ENCODE data around the gene ARMC5. TPM values are rescaled to one million over a fixed set of nuclear protein-coding genes. Genes with fewer than 3 reads are reported as not detected.

The ARMC5 gene
- total RNA-seq, 1 experiment from 2014 or later = 12.7 TPM

DNA sequence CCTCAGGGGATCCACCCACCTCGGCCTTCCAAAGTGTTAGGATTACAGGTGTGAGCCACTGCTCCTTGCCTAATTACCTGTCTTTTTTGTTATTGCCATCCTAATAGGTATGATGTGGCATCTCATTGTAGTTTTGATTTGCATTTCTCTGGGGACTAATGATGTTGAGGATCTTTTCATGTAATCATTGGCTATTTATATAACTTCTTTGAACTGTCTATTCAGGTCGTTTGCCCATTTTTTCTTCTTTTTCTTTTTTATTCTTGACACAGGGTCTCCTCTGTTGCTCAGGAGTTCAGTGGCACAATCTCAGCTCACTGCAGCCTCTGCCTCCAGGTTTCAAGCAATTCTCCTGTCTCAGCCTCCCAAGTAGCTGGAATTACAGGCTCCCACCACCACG is 11.3 kb downstream of the ARMC5 start:
- H3K36me3 ChIP-seq = peaks cover 43% of the 10 kb centered on the region
- H3K4me3 ChIP-seq = no peak overlapping the region
- H3K27me3 ChIP-seq = no peaks in the 10 kb centered on the region
- no peak for DNase-seq
- H3K9me3 ChIP-seq = no peaks in the 10 kb centered on the region

DNA sequence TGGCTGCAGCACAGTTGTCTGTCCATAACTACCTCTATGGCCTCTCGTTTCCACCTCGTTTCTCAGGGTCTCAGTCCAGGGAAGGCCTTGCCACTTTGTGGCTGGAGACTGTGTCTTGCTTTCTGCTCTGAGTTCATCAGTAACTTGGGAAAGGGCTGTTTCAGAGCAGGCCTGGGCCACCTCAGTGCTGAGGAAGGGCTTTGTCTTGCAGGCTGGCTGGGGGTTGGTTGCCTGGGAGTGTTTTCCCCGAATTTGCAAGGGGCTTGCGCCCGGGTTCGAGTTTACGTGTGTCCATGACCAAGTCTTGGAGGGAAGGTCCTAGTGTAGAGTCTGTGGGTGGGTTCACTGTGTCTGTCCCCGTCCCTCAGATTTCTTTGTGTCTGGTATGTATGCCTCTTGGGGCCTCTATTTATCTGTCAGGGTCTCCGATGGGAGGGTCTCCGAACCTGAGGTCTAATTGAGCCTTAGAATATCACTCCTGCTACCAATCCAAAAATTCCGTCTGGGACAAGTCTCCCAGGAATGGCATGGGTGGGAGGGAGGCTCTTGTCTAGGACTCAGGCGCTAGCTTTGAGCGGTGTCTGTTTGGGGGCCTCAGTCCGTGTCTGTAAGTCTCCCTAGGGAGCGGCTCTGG is 12.1 kb downstream of the ARMC5 start:
- Histone ChIP-seq H3K4me3 (peak overlapping the region; percentile 71), H3K27me3 (no peaks in the 10 kb centered on the region), H3K9me3 (no peaks in the 10 kb centered on the region), H3K36me3 (peaks cover 45% of the 10 kb centered on the region)
- no peak for DNase-seq

DNA sequence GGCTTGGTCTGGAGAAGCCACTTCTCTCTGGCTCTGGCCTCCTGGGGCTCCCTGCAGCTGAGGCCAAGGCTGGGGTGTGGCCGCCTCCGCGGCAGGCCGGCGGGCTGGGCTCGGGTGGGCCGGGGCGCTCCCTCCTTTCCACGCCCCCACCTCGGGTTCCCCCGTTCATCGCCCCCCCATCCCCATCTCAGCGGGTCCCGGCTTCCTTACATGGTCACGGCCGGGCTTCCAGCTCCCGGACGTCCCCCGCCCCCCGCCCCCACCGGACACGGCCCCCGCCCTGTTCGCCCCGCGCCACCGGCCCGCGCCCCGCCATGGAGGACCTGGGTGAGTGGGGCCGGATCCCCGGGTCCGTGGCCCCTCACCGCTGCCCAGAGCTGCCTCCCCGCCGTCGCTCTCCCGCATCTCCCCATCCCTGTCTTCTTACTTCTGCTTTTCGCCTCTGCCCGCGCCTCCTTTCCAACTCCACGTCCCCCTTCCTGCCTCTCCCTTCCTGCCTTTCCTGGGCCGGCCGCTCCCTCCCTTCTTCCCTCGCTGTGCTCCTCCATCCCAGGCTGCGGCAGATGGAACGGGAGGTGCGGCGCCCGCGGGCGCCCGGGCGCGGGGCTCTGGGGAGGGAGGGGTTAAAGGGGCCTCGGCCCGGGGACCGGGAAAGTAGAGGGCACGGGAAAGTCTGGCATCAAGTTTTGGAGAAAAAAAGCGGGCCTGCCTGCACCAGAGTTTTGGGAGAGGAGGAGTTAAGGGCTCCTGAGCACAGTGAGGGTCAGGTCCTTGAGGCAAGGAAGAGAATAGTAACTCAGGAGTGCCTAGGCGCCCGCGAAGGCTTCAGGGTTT is 12.8 kb downstream of the ARMC5 start, which contains the start of gene TGFB1I1:
TSS of gene TGFB1I1 (plus strand) at position 278 of the 834 bp plus-strand sequence. CDS start at position 315, 37 bp downstream.
- H3K36me3 ChIP-seq = peaks cover 46% of the 10 kb centered on the region
- peak within 1 kb of the TSS; percentile 71 for H3K4me3 ChIP-seq
- no peaks in the 10 kb centered on the region for H3K9me3 ChIP-seq
- no peaks in the 10 kb centered on the region for H3K27me3 ChIP-seq
- DNase-seq = peak; percentile 89

DNA sequence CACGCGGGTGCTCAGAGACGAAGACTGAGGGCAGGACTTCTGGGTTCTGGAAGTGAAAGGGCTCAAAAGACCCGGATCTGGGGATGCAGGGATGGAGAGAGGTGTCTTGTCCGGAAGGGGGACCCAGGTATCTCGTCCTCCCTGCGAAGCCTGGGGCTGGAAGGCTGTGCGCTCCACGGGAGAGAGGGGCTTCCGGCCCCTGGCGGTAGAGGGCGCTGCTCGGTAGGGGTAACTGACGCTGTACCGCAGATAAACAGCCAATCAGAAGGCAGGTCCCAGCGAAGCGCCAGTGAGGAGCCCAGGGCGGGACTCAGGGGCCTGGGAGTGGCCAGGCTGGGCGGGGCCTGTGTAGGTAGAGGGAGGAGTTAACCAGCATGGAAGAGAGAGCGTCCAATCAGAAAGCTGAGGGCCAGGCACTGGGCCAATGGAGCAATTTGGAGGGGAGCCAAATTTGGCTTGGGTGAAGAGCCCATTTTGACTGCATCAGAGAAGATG is 13.5 kb downstream of the ARMC5 start:
- H3K9me3 ChIP-seq = no peaks in the 10 kb centered on the region
- peak overlapping the region; percentile 71 for H3K4me3 ChIP-seq
- peaks cover 52% of the 10 kb centered on the region for H3K36me3 ChIP-seq
- peak; percentile 72 for DNase-seq
- no peaks in the 10 kb centered on the region for H3K27me3 ChIP-seq

DNA sequence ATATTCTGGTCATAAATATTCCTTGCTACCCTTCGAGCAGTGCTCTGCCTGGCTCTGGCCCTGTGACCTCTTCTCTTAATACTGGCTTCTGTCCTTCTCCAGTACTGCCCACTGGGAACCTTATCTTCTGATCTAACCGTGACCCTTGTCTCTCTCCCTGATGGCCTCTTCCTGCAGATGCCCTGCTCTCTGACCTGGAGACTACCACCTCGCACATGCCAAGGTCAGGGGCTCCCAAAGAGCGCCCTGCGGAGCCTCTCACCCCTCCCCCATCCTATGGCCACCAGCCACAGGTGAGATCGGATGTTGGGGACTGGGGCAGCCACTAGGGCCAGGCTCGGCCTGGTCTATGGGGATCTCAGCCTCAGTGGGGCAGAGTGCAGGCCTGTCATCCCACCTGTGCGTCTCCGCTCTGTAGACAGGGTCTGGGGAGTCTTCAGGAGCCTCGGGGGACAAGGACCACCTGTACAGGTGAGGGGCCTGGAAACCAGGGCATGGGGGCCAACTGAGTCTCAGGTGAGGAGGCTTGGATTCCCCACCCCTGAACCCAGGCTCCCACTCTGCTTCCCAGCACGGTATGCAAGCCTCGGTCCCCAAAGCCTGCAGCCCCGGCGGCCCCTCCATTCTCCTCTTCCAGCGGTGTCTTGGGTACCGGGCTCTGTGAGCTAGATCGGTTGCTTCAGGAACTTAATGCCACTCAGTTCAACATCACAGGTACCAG is 14.1 kb downstream of the ARMC5 start:
- H3K4me3 ChIP-seq = peak overlapping the region; percentile 71

DNA sequence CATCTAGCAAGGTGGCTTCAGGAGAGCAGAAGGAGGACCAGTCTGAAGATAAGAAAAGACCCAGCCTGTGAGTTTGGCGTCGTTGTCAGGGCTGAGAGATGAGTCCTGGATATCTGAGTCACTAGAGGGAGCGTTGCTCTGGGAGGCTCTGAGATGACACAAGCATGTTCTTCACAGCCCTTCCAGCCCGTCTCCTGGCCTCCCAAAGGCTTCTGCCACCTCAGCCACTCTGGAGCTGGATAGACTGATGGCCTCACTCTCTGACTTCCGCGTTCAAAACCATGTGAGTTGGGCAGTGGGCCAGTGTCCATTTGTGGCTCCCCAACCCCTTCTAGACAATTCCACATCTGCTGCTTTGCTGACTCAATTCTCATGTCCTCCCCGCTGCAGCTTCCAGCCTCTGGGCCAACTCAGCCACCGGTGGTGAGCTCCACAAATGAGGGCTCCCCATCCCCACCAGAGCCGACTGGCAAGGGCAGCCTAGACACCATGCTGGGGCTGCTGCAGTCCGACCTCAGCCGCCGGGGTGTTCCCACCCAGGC is 14.9 kb downstream of the ARMC5 start:
- H3K4me3 ChIP-seq = no peak overlapping the region
- peaks cover 56% of the 10 kb centered on the region for H3K36me3 ChIP-seq
- no peak for DNase-seq
- H3K9me3 ChIP-seq = no peaks in the 10 kb centered on the region
- H3K27me3 ChIP-seq = no peaks in the 10 kb centered on the region

More for the DNA sequence above, 14.1 kb downstream of the ARMC5 start:
- H3K36me3 ChIP-seq = peaks cover 56% of the 10 kb centered on the region
- no peak for DNase-seq
- no peaks in the 10 kb centered on the region for H3K9me3 ChIP-seq
- H3K27me3 ChIP-seq = no peaks in the 10 kb centered on the region

DNA sequence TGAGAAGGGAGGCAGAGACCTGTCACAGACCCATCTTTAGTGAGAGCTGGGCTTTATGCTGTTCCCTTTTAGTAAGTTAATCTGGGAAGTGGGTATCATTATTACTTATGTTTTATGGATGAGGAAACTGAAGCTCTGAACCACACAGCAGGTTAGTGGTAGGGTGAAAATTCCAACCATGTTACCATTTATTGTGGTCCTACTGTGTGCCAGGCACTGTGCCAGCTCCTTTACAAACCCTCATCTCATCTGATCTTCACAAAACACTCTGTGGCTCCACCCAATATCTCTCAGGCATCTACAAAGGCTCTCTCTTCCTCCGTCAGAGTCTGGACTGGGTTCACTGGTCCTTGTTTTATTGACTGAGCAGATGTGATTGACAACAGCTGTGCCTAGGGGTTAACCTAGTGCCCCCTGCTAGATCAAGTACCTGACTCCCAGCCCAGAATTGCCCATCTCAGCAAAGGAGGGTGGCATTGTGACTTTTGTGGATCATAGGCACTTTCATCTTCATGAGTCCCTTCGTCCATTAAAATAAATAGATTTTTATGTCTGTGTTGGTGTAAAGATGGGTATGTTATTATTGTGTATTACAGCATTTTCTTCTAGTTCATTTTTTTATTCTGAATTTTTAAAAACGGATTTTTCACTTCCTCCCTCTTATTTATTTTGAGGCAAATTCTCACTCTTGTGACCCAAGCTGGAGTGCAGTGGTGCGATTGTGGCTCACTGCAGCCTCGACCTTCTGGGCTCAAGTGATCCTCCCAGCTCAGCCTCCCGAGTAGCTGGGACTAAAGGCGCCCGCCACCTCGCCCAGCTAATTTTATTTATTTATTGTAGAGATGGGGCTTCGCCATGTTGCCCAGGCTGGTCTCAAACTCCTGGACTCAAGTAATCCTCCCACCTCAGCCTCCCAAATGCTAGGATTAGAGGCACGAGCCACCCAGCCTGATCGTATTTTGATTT is 15.8 kb downstream of the ARMC5 start:
- no peak for DNase-seq
- no peaks in the 10 kb centered on the region for H3K9me3 ChIP-seq
- H3K36me3 ChIP-seq = peaks cover 56% of the 10 kb centered on the region
- H3K27me3 ChIP-seq = no peaks in the 10 kb centered on the region
- H3K4me3 ChIP-seq = no peak overlapping the region

DNA sequence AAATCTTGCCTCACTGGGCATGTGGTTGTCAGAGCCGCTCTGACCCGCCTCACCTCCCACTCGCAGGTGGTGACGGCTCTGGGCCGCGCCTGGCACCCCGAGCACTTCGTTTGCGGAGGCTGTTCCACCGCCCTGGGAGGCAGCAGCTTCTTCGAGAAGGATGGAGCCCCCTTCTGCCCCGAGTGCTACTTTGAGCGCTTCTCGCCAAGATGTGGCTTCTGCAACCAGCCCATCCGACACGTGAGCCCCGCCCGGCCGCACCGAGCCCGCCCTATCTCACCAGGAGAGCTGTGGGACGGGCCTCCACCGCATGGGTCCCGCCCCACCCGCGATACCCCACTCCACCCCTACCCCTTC is 16.6 kb downstream of the ARMC5 start:
- peaks cover 56% of the 10 kb centered on the region for H3K36me3 ChIP-seq

DNA sequence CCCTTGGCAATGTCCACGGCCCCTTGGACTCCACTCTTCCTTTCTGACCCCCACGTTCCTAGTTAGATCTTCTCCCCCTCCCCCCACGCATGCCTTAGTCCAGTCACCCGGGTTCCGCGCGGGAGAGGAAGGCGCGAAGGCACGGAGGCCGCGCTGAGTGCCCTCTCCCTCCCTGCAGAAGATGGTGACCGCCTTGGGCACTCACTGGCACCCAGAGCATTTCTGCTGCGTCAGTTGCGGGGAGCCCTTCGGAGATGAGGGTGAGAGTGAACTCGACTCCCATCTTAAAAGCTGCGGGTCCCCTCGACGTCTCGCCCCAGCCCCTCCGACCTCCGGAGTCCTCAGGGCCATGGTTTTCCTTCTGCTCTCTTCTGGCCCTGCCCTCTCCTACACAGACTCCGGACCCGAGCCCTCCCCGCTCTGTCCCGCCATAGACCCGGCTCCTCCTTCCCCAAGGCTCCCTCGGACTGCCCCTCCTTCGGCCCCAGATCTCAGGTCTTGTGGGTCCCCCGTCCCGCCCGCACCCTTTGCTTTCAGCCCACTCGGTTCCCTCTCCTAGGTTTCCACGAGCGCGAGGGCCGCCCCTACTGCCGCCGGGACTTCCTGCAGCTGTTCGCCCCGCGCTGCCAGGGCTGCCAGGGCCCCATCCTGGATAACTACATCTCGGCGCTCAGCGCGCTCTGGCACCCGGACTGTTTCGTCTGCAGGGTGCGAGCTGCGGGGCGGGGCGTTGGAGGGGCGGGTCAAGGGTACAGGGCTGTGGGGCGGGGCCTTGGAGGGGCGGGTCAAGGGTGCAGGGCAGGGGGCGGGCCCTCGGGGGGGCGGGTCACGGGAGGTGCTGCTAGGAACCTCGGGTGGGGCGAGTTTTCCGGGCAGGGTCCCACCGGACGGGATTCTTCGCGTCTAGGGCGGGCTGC is 17.3 kb downstream of the ARMC5 start:
- Histone ChIP-seq H3K9me3 (no peaks in the 10 kb centered on the region), H3K27me3 (no peaks in the 10 kb centered on the region; the same call in 1 of the 2 replicates), H3K36me3 (peaks cover 56% of the 10 kb centered on the region), H3K4me3 (no peak overlapping the region)
- no peak for DNase-seq

More for the DNA sequence above, 16.6 kb downstream of the ARMC5 start:
- Histone ChIP-seq H3K9me3 (no peaks in the 10 kb centered on the region), H3K27me3 (no peaks in the 10 kb centered on the region), H3K4me3 (no peak overlapping the region)
- DNase-seq = no peak

DNA sequence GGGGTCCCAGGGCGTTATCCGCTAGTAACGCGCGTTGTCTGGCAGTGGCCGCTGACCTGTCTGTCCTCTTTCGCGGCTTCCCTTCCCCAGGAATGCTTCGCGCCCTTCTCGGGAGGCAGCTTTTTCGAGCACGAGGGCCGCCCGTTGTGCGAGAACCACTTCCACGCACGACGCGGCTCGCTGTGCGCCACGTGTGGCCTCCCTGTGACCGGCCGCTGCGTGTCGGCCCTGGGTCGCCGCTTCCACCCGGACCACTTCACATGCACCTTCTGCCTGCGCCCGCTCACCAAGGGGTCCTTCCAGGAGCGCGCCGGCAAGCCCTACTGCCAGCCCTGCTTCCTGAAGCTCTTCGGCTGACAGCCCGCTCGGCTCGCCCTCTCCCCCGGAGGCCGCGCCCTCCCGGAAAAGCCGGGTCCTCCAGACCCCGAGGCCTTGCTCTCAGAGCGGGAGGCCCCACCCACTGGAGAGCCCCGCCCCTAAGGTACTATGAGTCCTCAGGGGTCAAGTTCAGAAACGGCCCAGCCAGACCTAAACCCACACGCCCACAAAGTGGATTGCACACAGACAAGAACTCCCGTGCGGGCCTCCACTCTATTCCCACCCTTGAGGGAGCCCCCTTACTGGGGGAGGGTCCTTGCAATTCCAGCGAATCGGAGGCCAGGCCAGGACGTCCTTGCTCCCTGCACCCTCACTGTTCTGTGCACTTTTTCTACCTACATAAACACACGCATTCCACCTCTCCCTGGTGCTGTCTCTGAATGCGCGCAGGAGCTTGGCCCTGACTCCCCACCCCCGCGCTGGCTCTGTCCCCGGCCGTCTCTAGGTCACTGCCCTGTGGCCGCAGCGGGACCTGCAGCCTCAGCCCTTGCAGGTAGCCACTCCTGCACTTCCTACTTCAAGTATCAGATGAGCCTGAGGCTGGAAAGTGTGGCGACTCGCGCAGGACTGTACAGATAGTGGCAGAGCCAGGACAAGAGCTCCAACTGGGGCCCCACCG is 18.2 kb downstream of the ARMC5 start:
- no peaks in the 10 kb centered on the region for H3K9me3 ChIP-seq
- no peaks in the 10 kb centered on the region; the same call in 1 of the 2 replicates for H3K27me3 ChIP-seq
- DNase-seq = no peak
- peaks cover 52% of the 10 kb centered on the region for H3K36me3 ChIP-seq
- H3K4me3 ChIP-seq = no peak overlapping the region

DNA sequence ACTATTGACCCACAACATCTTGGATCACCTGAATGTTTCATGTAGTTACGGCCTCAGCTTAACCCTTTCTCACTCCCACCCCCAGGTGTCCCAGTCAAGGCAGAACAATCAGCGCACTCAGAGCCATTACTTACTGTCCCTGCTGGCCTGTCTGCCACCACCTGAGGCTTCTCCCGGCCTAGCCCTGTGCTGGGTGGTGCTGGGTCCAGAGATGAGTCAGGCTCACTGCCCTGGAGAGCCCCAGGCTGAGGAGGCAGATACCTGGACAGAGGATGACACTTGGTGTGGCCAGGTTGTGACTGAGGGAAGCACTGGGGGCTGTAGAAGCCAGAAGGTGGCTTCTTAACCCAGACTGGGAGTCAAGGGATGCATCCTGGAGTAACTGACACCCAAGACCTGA is 19.7 kb downstream of the ARMC5 start:
- H3K9me3 ChIP-seq = no peaks in the 10 kb centered on the region
- H3K27me3 ChIP-seq = no peaks in the 10 kb centered on the region; the same call in 1 of the 2 replicates
- H3K36me3 ChIP-seq = peaks cover 37% of the 10 kb centered on the region
- no peak for DNase-seq
- H3K4me3 ChIP-seq = no peak overlapping the region

DNA sequence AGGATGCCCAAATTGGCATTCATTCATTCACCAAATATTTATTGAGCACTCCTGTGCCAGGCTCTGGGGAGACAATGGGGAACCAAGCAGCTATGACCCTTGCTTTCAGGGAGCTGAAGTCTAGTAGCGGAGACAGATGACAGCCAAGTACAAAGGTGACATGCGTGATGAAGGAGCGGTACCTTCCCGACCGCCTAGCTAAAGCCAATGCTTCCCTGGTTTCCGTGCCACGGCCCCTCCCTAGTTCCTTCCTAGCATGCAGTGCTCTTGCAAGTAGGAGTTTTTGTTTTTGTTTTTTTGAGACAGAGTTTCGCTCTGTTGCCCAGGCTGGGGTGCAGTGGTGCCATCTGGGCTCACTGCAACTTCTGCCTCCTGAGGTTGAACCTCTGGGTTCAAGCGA is 20.4 kb downstream of the ARMC5 start:
- Histone ChIP-seq H3K27me3 (no peaks in the 10 kb centered on the region; the same call in 1 of the 2 replicates), H3K36me3 (peaks cover 29% of the 10 kb centered on the region), H3K4me3 (no peak overlapping the region), H3K9me3 (no peaks in the 10 kb centered on the region)
- no peak for DNase-seq

DNA sequence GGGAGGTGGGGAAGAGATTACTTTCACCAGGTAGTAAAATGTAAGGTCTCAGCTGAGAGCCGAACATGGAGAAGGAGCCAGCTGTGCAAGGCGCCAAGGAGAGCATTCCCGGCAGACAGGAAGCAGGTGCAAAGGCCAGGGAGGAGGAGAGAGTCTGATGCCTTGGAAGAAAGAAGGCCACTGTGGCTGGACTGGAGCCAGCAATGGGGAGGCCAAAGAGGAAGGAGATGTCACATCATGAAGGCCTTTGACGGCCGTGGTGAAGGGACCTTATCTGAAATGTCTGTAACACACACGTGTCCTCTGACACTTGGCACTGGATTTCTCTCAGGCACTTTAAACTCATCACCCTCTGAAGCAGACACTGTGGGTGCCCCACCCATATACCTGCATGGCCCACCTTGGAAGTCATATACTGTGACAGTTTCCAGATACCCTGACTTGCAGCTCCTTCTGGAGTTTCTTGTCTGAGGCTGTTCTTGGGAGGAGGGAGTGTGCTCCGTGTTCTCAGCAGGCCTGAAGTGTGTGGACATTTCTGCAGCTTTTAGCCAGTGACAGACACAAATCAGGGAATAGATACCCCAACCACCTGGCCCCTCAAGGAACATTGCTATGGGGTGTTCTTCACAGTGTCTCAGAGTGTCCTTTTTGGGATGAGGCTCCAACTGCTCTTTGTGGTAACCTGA is 21.7 kb downstream of the ARMC5 start:
- Histone ChIP-seq H3K9me3 (no peaks in the 10 kb centered on the region), H3K4me3 (no peak overlapping the region), H3K27me3 (no peaks in the 10 kb centered on the region; the same call in 1 of the 2 replicates), H3K36me3 (peaks cover 18% of the 10 kb centered on the region)
- no peak for DNase-seq
